ENCODE measurements around the gene MICU1.
"Not testable (repeated sequence)": the region's sequence is repeated elsewhere in the genome, so short reads cannot be mapped to it uniquely, and the experiment has no call there.

DNA sequence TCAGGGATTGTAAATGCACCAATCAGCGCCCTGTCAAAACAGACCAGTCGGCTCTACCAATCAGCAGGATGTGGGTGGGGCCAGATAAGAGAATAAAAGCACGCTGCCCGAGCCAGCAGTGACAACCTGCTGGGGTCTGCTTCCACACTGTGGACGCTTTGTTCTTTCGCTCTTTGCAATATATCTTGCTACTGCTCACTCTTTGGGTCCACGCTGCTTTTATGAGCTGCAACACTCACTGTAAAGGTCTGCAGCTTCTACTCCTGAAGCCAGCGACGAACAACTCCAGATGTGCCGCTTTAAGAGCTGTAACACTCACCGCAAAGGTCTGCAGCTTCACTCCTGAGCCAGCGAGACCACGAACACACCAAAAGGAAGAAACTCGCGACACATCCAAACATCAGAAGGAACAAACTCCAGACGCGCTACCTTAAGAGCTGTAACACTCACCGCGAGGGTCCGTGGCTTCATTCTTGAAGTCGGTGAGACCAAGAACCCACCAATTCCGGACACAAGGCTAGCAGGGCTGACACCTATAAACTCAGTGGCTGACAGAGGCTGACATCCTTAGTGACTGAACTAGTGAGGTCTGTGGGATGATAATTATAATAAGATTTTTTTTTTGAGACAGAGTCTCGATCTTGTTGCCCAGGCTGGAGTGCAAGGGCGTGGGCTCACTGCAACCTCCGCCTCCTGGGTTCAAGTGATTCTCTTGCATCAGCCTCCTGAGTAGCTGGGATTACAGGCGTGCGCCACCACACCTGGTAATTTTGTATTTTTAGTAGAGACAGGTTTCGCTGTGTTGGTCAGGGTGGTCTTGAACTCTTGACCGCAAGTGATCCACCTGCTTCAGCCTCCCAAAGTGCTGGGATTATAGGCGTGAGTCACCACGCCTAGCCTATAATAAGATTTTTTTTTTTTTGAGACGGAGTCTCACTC lies 298.9 kb downstream of the MICU1 start:
- not testable (repeated sequence) for TF ChIP-seq CTCF (IDR thresholded peaks at IDR 0.05)
- TF ChIP-seq POLR2AphosphoS5 (IDR thresholded peaks at IDR 0.05): peak in 2 of 3 donors; percentile 29 to 49
- peak; percentile 44 for TF ChIP-seq POLR2A (IDR thresholded peaks at IDR 0.05)

Measured in transverse colon (tissue), 4 donors.